ENCODE measurements around the gene CORO1A. TPM values are rescaled to one million over a fixed set of nuclear protein-coding genes. Genes with fewer than 3 reads are reported as not detected.

The CORO1A gene
- 11.9 TPM for polyA plus RNA-seq (2012; ENCODE audit: insufficient read depth, insufficient read length, low read depth)

- H3K9me3 ChIP-seq: no peaks in the 10 kb centered on the region
- H3K27me3 ChIP-seq: no peaks in the 10 kb centered on the region
- no peak for TF ChIP-seq CTCF (IDR thresholded peaks at IDR 0.05; ENCODE audit: low read depth, low read length)
- peaks cover 6% of the 10 kb centered on the region; the same call in 1 of the 2 replicates for H3K4me1 ChIP-seq
- H3K36me3 ChIP-seq: no peaks in the 10 kb centered on the region
- H3K4me3 ChIP-seq (ENCODE audit: low read depth, low read length): peak within 1 kb of the TSS; percentile 67
- DNase-seq: peak; percentile 90
Observed at GRCh38 chr16:30183233-30184095, at the start of gene CORO1A. CORO1A (plus strand) TSS chr16:30183602; CDS start chr16:30185210, 1,608 bp downstream.

- Histone ChIP-seq H3K4me1 (no peaks in the 10 kb centered on the region), H3K27me3 (no peaks in the 10 kb centered on the region), H3K4me3 (ENCODE audit: low read depth, low read length) (no peak overlapping the region), H3K36me3 (no peaks in the 10 kb centered on the region), H3K9me3 (no peaks in the 10 kb centered on the region)
- no peak for DNase-seq
- TF ChIP-seq CTCF (IDR thresholded peaks at IDR 0.05; ENCODE audit: low read depth, low read length): no peak
Observed at GRCh38 chr16:30136971-30137605, 46.3 kb upstream of the CORO1A start.

- no peak overlapping the region for H3K4me3 ChIP-seq (ENCODE audit: low read depth, low read length)
- no peaks in the 10 kb centered on the region for H3K36me3 ChIP-seq
- H3K4me1 ChIP-seq: no peaks in the 10 kb centered on the region
- no peaks in the 10 kb centered on the region for H3K27me3 ChIP-seq
- TF ChIP-seq CTCF (IDR thresholded peaks at IDR 0.05; ENCODE audit: low read depth, low read length): no peak
- no peak for DNase-seq
- no peaks in the 10 kb centered on the region for H3K9me3 ChIP-seq
Observed at GRCh38 chr16:30137897-30138296, 45.5 kb upstream of the CORO1A start.

GRCh38 chr16:30139583-30140481, 43.6 kb upstream of the CORO1A start:
- DNase-seq: no peak
- H3K36me3 ChIP-seq: no peaks in the 10 kb centered on the region
- H3K4me1 ChIP-seq: no peaks in the 10 kb centered on the region
- no peaks in the 10 kb centered on the region for H3K27me3 ChIP-seq
- H3K9me3 ChIP-seq: no peaks in the 10 kb centered on the region
- TF ChIP-seq CTCF (IDR thresholded peaks at IDR 0.05; ENCODE audit: low read depth, low read length): no peak
- H3K4me3 ChIP-seq (ENCODE audit: low read depth, low read length): no peak overlapping the region

GRCh38 chr16:30141750-30142149, 41.7 kb upstream of the CORO1A start:
- Histone ChIP-seq H3K4me1 (no peaks in the 10 kb centered on the region), H3K36me3 (no peaks in the 10 kb centered on the region), H3K27me3 (no peaks in the 10 kb centered on the region), H3K9me3 (no peaks in the 10 kb centered on the region), H3K4me3 (ENCODE audit: low read depth, low read length) (no peak overlapping the region)
- TF ChIP-seq CTCF (IDR thresholded peaks at IDR 0.05; ENCODE audit: low read depth, low read length): no peak
- DNase-seq: no peak
